Tibial nerve (tissue), 4 donors: ENCODE measurements around the gene TNFRSF13B. TPM values are rescaled to one million over a fixed set of nuclear protein-coding genes. Genes with fewer than 3 reads are reported as not detected.

ENCODE experiments used
- DNase-seq, 2 donors: peaks; one replicate each; pipeline ENCODE4 v3.0.0-alpha.2; 2019; ENCODE audit warnings: low spot score in 2 of 2
- H3K27ac ChIP-seq, 4 donors: fragments of 200-600 bp; sonication (generic) in 3 of 4; one replicate each; pipeline ENCODE4 v1.5.1; 2017 to 2019; ENCODE audit warnings: mild to moderate bottlenecking in 1 of 4
- H3K27me3 ChIP-seq, 2 donors: fragments of 200-600 bp; sonication (generic) in 1 of 2; one replicate each; pipeline versions ENCODE4 v1.5.1 to v1.6.0; 2017 to 2019
- H3K36me3 ChIP-seq, 3 donors: fragments of 200-600 bp; sonication (generic); one replicate each; pipeline ENCODE4 v1.5.1; 2018 to 2019
- H3K4me1 ChIP-seq, 4 donors: fragments of 200-600 bp; sonication (generic) in 3 of 4; one replicate each; pipeline ENCODE4 v1.5.1; 2017 to 2019
- H3K4me3 ChIP-seq, 4 donors: fragments of 200-600 bp; sonication (generic) in 3 of 4; one replicate each; pipeline ENCODE4 v1.5.1; 2017 to 2019; ENCODE audit warnings: mild to moderate bottlenecking in 1 of 4, moderate library complexity in 1 of 4
- H3K9me3 ChIP-seq, 4 donors: fragments of 200-600 bp; sonication (generic) in 3 of 4; one replicate each; pipeline ENCODE4 v1.5.1; 2017 to 2019
- EP300 ChIP-seq, 2 donors: sonication (generic); formaldehyde crosslinking; IDR thresholded peaks; one replicate each; pipeline ENCODE4 v1.6.1; 2017; ENCODE audit warnings: antibody characterized with exemption in 2 of 2, mild to moderate bottlenecking in 1 of 2
- POLR2A ChIP-seq, 2 donors: fragments of 450-650 bp; IDR thresholded peaks; one replicate each; pipeline ENCODE4 v1.6.1; 2017; ENCODE audit warnings: antibody characterized with exemption in 2 of 2, mild to moderate bottlenecking in 2 of 2, moderate library complexity in 2 of 2
- WGBS, 2 donors: methylation state at CpG; one replicate each; pipeline ENCODE4 v1.1.5; 2018; 5-methylcytosine and 5-hydroxymethylcytosine counted together
- total RNA-seq, 4 donors: library from RNA; depleted of rRNA; stranded (reverse); fragments of >200 nt; gene quantifications; one replicate each; pipeline ENCODE4 v1.1.0, GENCODE V29; 2016
- TF ChIP-seq, protein P1 (sequence below), 5 experiments: fragments of 200-600 bp in 3 of 5; fragments of 450-650 bp in 2 of 5; sonication (generic) in 3 of 5; IDR thresholded peaks; one replicate each; pipeline ENCODE4 v1.5.1; 2016 to 2019; ENCODE audit warnings: antibody characterized with exemption in 5 of 5, mild to moderate bottlenecking in 3 of 5, moderate library complexity in 2 of 5

TNFRSF13B gene
- total RNA-seq, 4 donors from 2014 or later: not detected

- no peaks in the 10 kb centered on the region for H3K27me3 ChIP-seq
- no peaks in the 10 kb centered on the region for H3K4me1 ChIP-seq
- 84 to 89% methylated on average over 3 to 4 of the region's 5 CpGs for WGBS, 2 donors
- TF ChIP-seq EP300 (IDR thresholded peaks at IDR 0.05) (no peak), POLR2A (IDR thresholded peaks at IDR 0.05) (no peak)
- TF ChIP-seq, protein P1, sequence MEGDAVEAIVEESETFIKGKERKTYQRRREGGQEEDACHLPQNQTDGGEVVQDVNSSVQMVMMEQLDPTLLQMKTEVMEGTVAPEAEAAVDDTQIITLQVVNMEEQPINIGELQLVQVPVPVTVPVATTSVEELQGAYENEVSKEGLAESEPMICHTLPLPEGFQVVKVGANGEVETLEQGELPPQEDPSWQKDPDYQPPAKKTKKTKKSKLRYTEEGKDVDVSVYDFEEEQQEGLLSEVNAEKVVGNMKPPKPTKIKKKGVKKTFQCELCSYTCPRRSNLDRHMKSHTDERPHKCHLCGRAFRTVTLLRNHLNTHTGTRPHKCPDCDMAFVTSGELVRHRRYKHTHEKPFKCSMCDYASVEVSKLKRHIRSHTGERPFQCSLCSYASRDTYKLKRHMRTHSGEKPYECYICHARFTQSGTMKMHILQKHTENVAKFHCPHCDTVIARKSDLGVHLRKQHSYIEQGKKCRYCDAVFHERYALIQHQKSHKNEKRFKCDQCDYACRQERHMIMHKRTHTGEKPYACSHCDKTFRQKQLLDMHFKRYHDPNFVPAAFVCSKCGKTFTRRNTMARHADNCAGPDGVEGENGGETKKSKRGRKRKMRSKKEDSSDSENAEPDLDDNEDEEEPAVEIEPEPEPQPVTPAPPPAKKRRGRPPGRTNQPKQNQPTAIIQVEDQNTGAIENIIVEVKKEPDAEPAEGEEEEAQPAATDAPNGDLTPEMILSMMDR (IDR thresholded peaks at IDR 0.05): no peak
- DNase-seq: no peak
- no peak overlapping the region for H3K27ac ChIP-seq
- no peaks in the 10 kb centered on the region for H3K9me3 ChIP-seq
- no peak overlapping the region for H3K4me3 ChIP-seq
- H3K36me3 ChIP-seq: no peaks in the 10 kb centered on the region
These were observed 36.7 kb downstream of the TNFRSF13B start for GRCh38 chr17:16935241-16935663.

DNA sequence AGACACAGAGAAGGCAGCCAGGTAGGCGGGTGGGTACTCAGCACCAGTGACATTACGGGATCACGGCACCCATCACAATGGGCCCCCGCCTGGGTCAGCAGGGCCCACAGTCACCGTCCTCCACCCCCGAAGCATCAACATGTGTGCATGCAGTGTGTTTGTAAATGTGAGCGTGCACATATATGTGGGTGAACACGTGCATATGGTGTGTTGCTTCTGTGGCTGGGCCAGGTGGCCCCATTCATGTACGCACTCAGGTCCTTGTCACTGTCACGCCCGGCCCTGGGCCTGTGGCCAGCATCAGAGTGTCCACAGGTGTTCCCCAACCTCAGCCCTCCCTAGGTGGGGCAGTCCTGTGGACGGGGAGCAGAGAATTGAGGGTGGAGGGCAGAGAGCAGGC lies 37.1 kb downstream of the TNFRSF13B start:
- Histone ChIP-seq H3K27ac (no peak overlapping the region), H3K9me3 (no peaks in the 10 kb centered on the region), H3K27me3 (no peaks in the 10 kb centered on the region), H3K4me3 (no peak overlapping the region), H3K36me3 (no peaks in the 10 kb centered on the region), H3K4me1 (no peaks in the 10 kb centered on the region)
- no peak for TF ChIP-seq EP300 (IDR thresholded peaks at IDR 0.05)
- no peak for TF ChIP-seq POLR2A (IDR thresholded peaks at IDR 0.05)
- TF ChIP-seq, protein P1 (IDR thresholded peaks at IDR 0.05): no peak
- DNase-seq: no peak
- WGBS, 2 donors: 96 to 97% methylated on average over 9 to 12 of the region's 12 CpGs

DNA sequence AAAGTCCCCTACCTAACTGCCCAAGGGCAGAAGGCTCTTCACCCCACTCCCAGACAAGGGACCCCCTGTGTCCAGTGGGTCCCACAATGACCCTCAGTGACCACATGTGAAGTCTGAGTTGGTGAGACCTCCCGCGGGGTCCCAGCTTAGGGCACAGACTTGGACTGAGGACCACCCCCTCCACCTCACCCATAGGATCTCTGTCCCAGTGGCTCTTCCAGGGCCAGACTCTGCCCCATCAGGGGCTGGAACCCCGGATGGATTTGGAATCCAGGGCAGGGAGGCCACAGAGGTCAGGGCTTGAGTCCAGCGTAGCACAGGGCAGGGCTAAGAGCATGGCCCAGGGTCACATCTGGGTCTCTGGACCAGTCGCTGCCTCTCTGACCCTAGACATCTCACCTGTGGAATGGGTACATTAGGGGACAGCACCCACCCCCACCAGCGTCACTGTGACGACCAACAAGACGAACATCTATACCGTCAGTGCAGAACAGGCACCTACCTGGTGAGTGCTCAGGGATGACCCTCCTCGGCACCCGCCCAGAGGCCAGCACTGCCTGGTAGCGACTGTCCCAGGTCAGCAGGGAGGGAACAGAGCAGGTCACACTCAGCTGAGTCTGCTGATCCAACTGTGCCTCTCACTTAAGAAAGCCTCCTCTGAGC lies 37.7 kb downstream of the TNFRSF13B start:
- TF ChIP-seq EP300 (IDR thresholded peaks at IDR 0.05) (no peak), POLR2A (IDR thresholded peaks at IDR 0.05) (no peak)
- TF ChIP-seq, protein P1 (IDR thresholded peaks at IDR 0.05): no peak
- H3K36me3 ChIP-seq: no peaks in the 10 kb centered on the region
- H3K27ac ChIP-seq: no peak overlapping the region
- DNase-seq: no peak
- WGBS, 2 donors: 86 to 94% methylated on average over 7 to 11 of the region's 12 CpGs
- H3K9me3 ChIP-seq: no peaks in the 10 kb centered on the region
- no peak overlapping the region for H3K4me3 ChIP-seq
- peaks cover 0 to 3% (median 0%) of the 10 kb centered on the region in 4 donors for H3K4me1 ChIP-seq
- no peaks in the 10 kb centered on the region for H3K27me3 ChIP-seq

GRCh38 chr17:16933317-16934132 lies 38.4 kb downstream of the TNFRSF13B start:
- 81 to 83% methylated on average over 10 to 11 of the region's 11 CpGs for WGBS, 2 donors
- H3K4me1 ChIP-seq: peaks cover 0 to 8% (median 0%) of the 10 kb centered on the region in 4 donors
- DNase-seq: no peak
- no peak overlapping the region for H3K27ac ChIP-seq
- H3K36me3 ChIP-seq: no peaks in the 10 kb centered on the region
- no peaks in the 10 kb centered on the region for H3K9me3 ChIP-seq
- no peaks in the 10 kb centered on the region for H3K27me3 ChIP-seq
- TF ChIP-seq, protein P1 (IDR thresholded peaks at IDR 0.05): no peak
- no peak for TF ChIP-seq EP300 (IDR thresholded peaks at IDR 0.05)
- no peak for TF ChIP-seq POLR2A (IDR thresholded peaks at IDR 0.05)
- H3K4me3 ChIP-seq: no peak overlapping the region

GRCh38 chr17:16932611-16933010 lies 39.3 kb downstream of the TNFRSF13B start:
- Histone ChIP-seq H3K36me3 (no peaks in the 10 kb centered on the region), H3K27ac (no peak overlapping the region), H3K9me3 (no peaks in the 10 kb centered on the region), H3K27me3 (no peaks in the 10 kb centered on the region), H3K4me1 (peaks cover 0 to 8% (median 0%) of the 10 kb centered on the region in 4 donors), H3K4me3 (no peak overlapping the region)
- WGBS, 2 donors: 82 to 87% methylated on average over 6 of the region's 6 CpGs
- no peak for TF ChIP-seq POLR2A (IDR thresholded peaks at IDR 0.05)
- TF ChIP-seq, protein P1 (IDR thresholded peaks at IDR 0.05): no peak
- TF ChIP-seq EP300 (IDR thresholded peaks at IDR 0.05): no peak
- DNase-seq: no peak
